Neuronal stem cell (in vitro differentiated cells): ENCODE measurements around the gene SNX13.

Source experiments
- DNase-seq: peaks from one replicate; pipeline ENCODE4 v3.0.0-alpha.2; 2013; ENCODE audit warnings: low spot score
- H2AFZ ChIP-seq: one replicate; pipeline ENCODE4 v1.6.1; 2013; ENCODE audit warnings: mild to moderate bottlenecking, low read length, inconsistent platforms
- H2AK5ac ChIP-seq: 2 replicates; pipeline ENCODE4 v1.6.1; 2013; ENCODE audit warnings: low read depth, mild to moderate bottlenecking, inconsistent platforms, low read length, moderate library complexity, mixed read lengths
- H2BK120ac ChIP-seq: 2 replicates; pipeline ENCODE4 v1.6.1; 2013; ENCODE audit warnings: low read depth, mild to moderate bottlenecking, inconsistent platforms, low read length, moderate library complexity, mixed read lengths
- H2BK12ac ChIP-seq: one replicate; pipeline ENCODE4 v1.6.1; 2013; ENCODE audit warnings: low read length, inconsistent platforms
- H2BK15ac ChIP-seq: 2 replicates; pipeline ENCODE4 v1.6.1; 2013; ENCODE audit warnings: mild to moderate bottlenecking, low read length, inconsistent platforms, mixed read lengths
- H2BK5ac ChIP-seq: one replicate; pipeline ENCODE4 v1.6.1; 2013; ENCODE audit warnings: inconsistent platforms, mild to moderate bottlenecking, low read length, moderate library complexity
- H3K14ac ChIP-seq: one replicate; pipeline ENCODE4 v1.6.1; 2013; ENCODE audit warnings: low read length, inconsistent platforms
- H3K18ac ChIP-seq: 2 replicates; pipeline ENCODE4 v1.6.1; 2013; ENCODE audit warnings: low read length, inconsistent platforms
- H3K23ac ChIP-seq: 2 replicates; pipeline ENCODE4 v1.6.1; 2013; ENCODE audit warnings: low read depth, mild to moderate bottlenecking, mixed read lengths, low read length, inconsistent platforms; ENCODE audit not compliant: poor library complexity
- H3K27ac ChIP-seq: replicated peaks from 3 replicates; pipeline ENCODE4 v1.5.1; 2013; ENCODE audit warnings: low read length, inconsistent platforms
- H3K27me3 ChIP-seq, 3 experiments: 2 replicates each; pipeline ENCODE4 v1.6.1; 2013; ENCODE audit warnings: low read length in 3 of 3, mild to moderate bottlenecking in 2 of 3, inconsistent platforms in 1 of 3, low read depth in 1 of 3, mixed read lengths in 1 of 3, moderate library complexity in 1 of 3; ENCODE audit not compliant: control insufficient read depth in 3 of 3, insufficient read depth in 3 of 3
- H3K36me3 ChIP-seq, 2 donors: replicated peaks in 1 of 2; 2 replicates each; pipeline ENCODE4 v1.6.1; 2013; ENCODE audit warnings: low read length in 2 of 2; ENCODE audit not compliant: control insufficient read depth in 2 of 2, insufficient read depth in 2 of 2
- H3K4ac ChIP-seq: 2 replicates; pipeline ENCODE4 v1.6.1; 2013; ENCODE audit warnings: inconsistent platforms, mild to moderate bottlenecking, low read length, moderate library complexity
- H3K4me1 ChIP-seq, 2 donors: 1 replicate in 1 of 2; 2 replicates in 1 of 2; pipeline ENCODE4 v1.6.1; 2013; ENCODE audit warnings: low read length in 2 of 2, low read depth in 1 of 2; ENCODE audit not compliant: control insufficient read depth in 2 of 2, insufficient read depth in 1 of 2
- H3K4me2 ChIP-seq: one replicate; pipeline ENCODE4 v1.6.1; 2013; ENCODE audit warnings: mild to moderate bottlenecking, low read length, inconsistent platforms; ENCODE audit not compliant: insufficient read depth, poor library complexity, severe bottlenecking
- H3K4me3 ChIP-seq, 2 donors: 2 replicates each; pipeline ENCODE4 v1.5.1; 2013; ENCODE audit warnings: low read length in 2 of 2, mild to moderate bottlenecking in 2 of 2, inconsistent platforms in 1 of 2, moderate library complexity in 1 of 2
- H3K79me1 ChIP-seq: one replicate; pipeline ENCODE4 v1.6.1; 2013; ENCODE audit warnings: low read depth, mild to moderate bottlenecking, inconsistent platforms, low read length, moderate library complexity
- H3K9ac ChIP-seq: one replicate; pipeline ENCODE4 v1.6.1; 2013; ENCODE audit warnings: mild to moderate bottlenecking, low read depth, low read length, inconsistent platforms; ENCODE audit not compliant: poor library complexity
- H3K9me3 ChIP-seq, 2 donors: replicated peaks in 1 of 2; 2 replicates each; pipeline versions ENCODE3 to v1.6.1; 2013; ENCODE audit warnings: low read length in 2 of 2, mild to moderate bottlenecking in 2 of 2, inconsistent platforms in 1 of 2, low read depth in 1 of 2, mixed read lengths in 1 of 2, moderate library complexity in 1 of 2; ENCODE audit not compliant: control insufficient read depth in 2 of 2, insufficient read depth in 1 of 2
- H4K8ac ChIP-seq: one replicate; pipeline ENCODE4 v1.6.1; 2013; ENCODE audit warnings: low read depth, mild to moderate bottlenecking, inconsistent platforms, low read length, moderate library complexity
- H4K91ac ChIP-seq: one replicate; pipeline ENCODE4 v1.6.1; 2013; ENCODE audit warnings: low read length, low read depth, mild to moderate bottlenecking, inconsistent platforms; ENCODE audit not compliant: poor library complexity
- WGBS, 2 donors: extraction: QIAGEN DNeasy Blood & Tissue Kit; methylation state at CpG; one replicate each; pipeline ENCODE4 v1.1.7; 2013; ENCODE audit warnings: missing lambda C conversion rate in 2 of 2, mixed read lengths in 1 of 2; ENCODE audit not compliant: insufficient read length in 2 of 2, insufficient replicate concordance in 1 of 2; ENCODE audit errors: extremely low coverage in 2 of 2; 5-methylcytosine and 5-hydroxymethylcytosine counted together

Gene SNX13

DNA sequence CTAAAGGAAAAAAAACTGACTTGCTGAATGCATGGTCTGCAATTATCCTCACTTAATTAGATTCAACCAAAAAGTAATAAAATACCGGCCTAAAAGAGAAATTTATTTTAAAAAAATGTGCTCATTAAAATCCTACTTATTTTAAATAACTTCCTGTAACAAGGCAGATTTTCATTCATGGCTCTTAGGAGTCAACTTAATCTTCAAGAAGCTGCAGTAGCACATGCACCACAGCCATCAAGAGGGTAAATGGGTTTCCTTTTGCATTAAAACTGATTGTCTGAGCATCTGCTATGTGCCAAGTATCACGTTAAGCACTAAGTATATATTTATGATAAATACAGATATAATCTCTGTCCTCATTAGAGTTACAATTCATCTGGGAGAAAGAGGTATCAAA, 69.9 kb downstream of the SNX13 start:
- Histone ChIP-seq H3K18ac (no peak overlapping the region), H3K79me1 (no peaks in the 10 kb centered on the region), H3K14ac (no peak overlapping the region), H3K27ac (no peak overlapping the region), H3K27me3 (no peaks in the 10 kb centered on the region), H2BK120ac (no peak overlapping the region), H4K91ac (no peak overlapping the region), H4K8ac (no peak overlapping the region), H3K9ac (no peak overlapping the region), H2BK12ac (no peak overlapping the region), H3K23ac (no peak overlapping the region), H3K4me3 (no peak overlapping the region), H2BK5ac (no peak overlapping the region), H2AK5ac (no peak overlapping the region), H3K4ac (no peak overlapping the region), H2AFZ (no peak overlapping the region), H3K4me2 (no peak overlapping the region), H3K4me1 (no peaks in the 10 kb centered on the region), H3K9me3 (peaks cover 0 to 19% of the 10 kb centered on the region in 2 donors), H3K36me3 (peaks cover 2 to 80% of the 10 kb centered on the region in 2 donors), H2BK15ac (no peak overlapping the region)
- DNase-seq, result no peak
- WGBS, 2 donors, result no CpG with 5 or more reads among the region's 2 CpGs

DNA sequence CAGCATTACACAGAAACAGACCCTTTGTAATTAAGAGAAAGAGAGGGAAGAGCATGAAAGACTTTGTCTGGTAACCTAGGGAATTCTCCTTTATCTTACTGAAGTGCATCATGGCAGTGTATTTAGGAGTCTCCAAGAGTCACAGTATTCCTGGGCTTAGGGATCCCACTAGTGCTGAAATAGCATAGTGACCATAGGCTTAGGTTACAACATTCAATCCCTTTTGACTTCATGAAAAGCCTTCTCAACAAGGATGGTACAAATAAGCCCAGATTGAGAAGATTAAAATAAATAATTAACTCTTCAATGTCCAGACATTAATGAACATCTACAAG, 76.5 kb downstream of the SNX13 start:
- Histone ChIP-seq H3K9ac (no peak overlapping the region), H3K4me2 (no peak overlapping the region), H3K36me3 (peaks cover 5 to 67% of the 10 kb centered on the region in 2 donors), H3K4ac (no peak overlapping the region), H3K23ac (no peak overlapping the region), H3K27me3 (no peaks in the 10 kb centered on the region), H3K79me1 (no peaks in the 10 kb centered on the region), H3K18ac (no peak overlapping the region), H2BK120ac (no peak overlapping the region), H2BK12ac (no peak overlapping the region), H2AFZ (no peak overlapping the region), H3K27ac (no peak overlapping the region), H2AK5ac (no peak overlapping the region), H3K9me3 (peaks cover 0 to 17% of the 10 kb centered on the region in 2 donors), H4K91ac (no peak overlapping the region), H3K14ac (no peak overlapping the region), H3K4me1 (peaks cover 0 to 4% of the 10 kb centered on the region in 2 donors), H4K8ac (no peak overlapping the region), H2BK15ac (no peak overlapping the region), H3K4me3 (no peak overlapping the region), H2BK5ac (no peak overlapping the region)
- DNase-seq, result no peak

GRCh38 chr7:17863095-17863808, 77.0 kb downstream of the SNX13 start:
- no peak overlapping the region for H2BK5ac ChIP-seq
- H2BK15ac ChIP-seq, result no peak overlapping the region
- no peaks in the 10 kb centered on the region for H3K79me1 ChIP-seq
- H3K23ac ChIP-seq, result no peak overlapping the region
- H3K27ac ChIP-seq, result no peak overlapping the region
- H2AFZ ChIP-seq, result no peak overlapping the region
- peaks cover 5 to 62% of the 10 kb centered on the region in 2 donors for H3K36me3 ChIP-seq
- H3K4me2 ChIP-seq, result no peak overlapping the region
- no peak overlapping the region for H3K4me3 ChIP-seq
- WGBS, 2 donors, result no CpG with 5 or more reads among the region's 7 CpGs
- no peak overlapping the region for H2AK5ac ChIP-seq
- peaks cover 0 to 4% of the 10 kb centered on the region in 2 donors for H3K4me1 ChIP-seq
- H3K4ac ChIP-seq, result no peak overlapping the region
- no peak overlapping the region for H2BK120ac ChIP-seq
- H3K14ac ChIP-seq, result no peak overlapping the region
- H4K91ac ChIP-seq, result no peak overlapping the region
- H3K9ac ChIP-seq, result no peak overlapping the region
- no peak overlapping the region for H2BK12ac ChIP-seq
- H3K18ac ChIP-seq, result no peak overlapping the region
- no peak for DNase-seq
- H3K27me3 ChIP-seq, result no peaks in the 10 kb centered on the region
- H3K9me3 ChIP-seq, result peaks cover 0 to 17% of the 10 kb centered on the region in 2 donors
- no peak overlapping the region for H4K8ac ChIP-seq

DNA sequence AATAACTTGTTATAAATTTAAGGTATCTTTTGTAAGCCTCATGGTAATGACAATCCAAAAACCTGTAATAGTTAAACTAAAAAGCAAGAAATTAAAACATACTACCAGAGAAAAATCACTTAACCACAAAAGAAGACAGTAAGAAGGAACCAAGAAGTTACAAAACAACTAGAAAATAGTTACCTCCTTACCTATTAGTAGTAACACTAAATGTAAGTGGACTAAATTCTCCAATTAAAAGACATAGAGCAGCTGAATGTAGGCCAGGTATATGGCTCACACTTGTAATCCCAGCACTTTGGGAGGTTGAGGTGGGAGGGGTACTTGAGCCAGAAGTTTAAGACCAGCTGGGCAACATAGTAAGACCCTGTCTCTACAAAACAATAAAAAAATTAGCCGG, 84.0 kb downstream of the SNX13 start:
- Histone ChIP-seq H2BK120ac (no peak overlapping the region), H2AFZ (no peak overlapping the region), H3K14ac (no peak overlapping the region), H3K9me3 (peaks cover 1 to 9% of the 10 kb centered on the region in 2 donors), H3K4me1 (no peaks in the 10 kb centered on the region), H3K27ac (no peak overlapping the region), H3K36me3 (peaks cover 5 to 17% of the 10 kb centered on the region in 2 donors), H2BK15ac (no peak overlapping the region), H3K4ac (no peak overlapping the region), H3K18ac (no peak overlapping the region), H3K4me3 (no peak overlapping the region), H3K4me2 (no peak overlapping the region), H2BK5ac (no peak overlapping the region), H3K79me1 (no peaks in the 10 kb centered on the region), H4K91ac (no peak overlapping the region), H3K9ac (no peak overlapping the region), H4K8ac (no peak overlapping the region), H3K27me3 (no peaks in the 10 kb centered on the region), H3K23ac (no peak overlapping the region), H2AK5ac (no peak overlapping the region), H2BK12ac (no peak overlapping the region)
- no CpG with 5 or more reads among the region's 1 CpG for WGBS, 2 donors
- no peak for DNase-seq
